ENCODE data around the gene LRP8. TPM values are rescaled to one million over a fixed set of nuclear protein-coding genes. Genes with fewer than 3 reads are reported as not detected.

The LRP8 gene
- total and polyA plus RNA-seq, 2 of the 13 experiments (the other 11 are each of a cell fraction or from before 2014, with no cell fraction given): 17.3 to 17.4 TPM

- TF ChIP-seq ZNF790 (CRISPR knock-in tag; IDR thresholded peaks at IDR 0.05; ENCODE audit: borderline replicate concordance) (no peak), NFKB2 (CRISPR knock-in tag; IDR thresholded peaks at IDR 0.05; ENCODE audit: borderline replicate concordance) (peak; percentile 60; the same call in 1 of the 2 replicates), PRMT3 (CRISPR knock-in tag; IDR thresholded peaks at IDR 0.05; ENCODE audit: borderline replicate concordance, low read depth) (0 out of 2 replicates have a peak, but pooled peaks have one; percentile 30), POGK (CRISPR knock-in tag; conservative IDR thresholded peaks at IDR 0.05) (no peak), ZNF652 (CRISPR knock-in tag; IDR thresholded peaks at IDR 0.05; ENCODE audit: borderline replicate concordance, low read depth) (no peak), KMT2B (CRISPR knock-in tag; IDR thresholded peaks at IDR 0.05) (0 out of 2 replicates have a peak, but pooled peaks have one; percentile 43), TAF1 (CRISPR knock-in tag; IDR thresholded peaks at IDR 0.05) (peak; percentile 74), SP2 (CRISPR knock-in tag; IDR thresholded peaks at IDR 0.05) (peak; percentile 68), E2F2 (CRISPR knock-in tag; IDR thresholded peaks at IDR 0.05; ENCODE audit: borderline replicate concordance) (0 out of 2 replicates have a peak, but pooled peaks have one; percentile 35), ZNF577 (CRISPR knock-in tag; IDR thresholded peaks at IDR 0.05; ENCODE audit: borderline replicate concordance, low read depth) (no peak), HNRNPLL (IDR thresholded peaks at IDR 0.05; ENCODE audit: low read depth, low read length, poor library complexity, severe bottlenecking) (peak; percentile 73), HOXA3 (CRISPR knock-in tag; IDR thresholded peaks at IDR 0.05) (no peak), ISL2 (CRISPR knock-in tag; IDR thresholded peaks at IDR 0.05) (peak; percentile 64; the same call in 1 of the 2 replicates), KLF12 (CRISPR knock-in tag; IDR thresholded peaks at IDR 0.05; ENCODE audit: borderline replicate concordance) (peak; percentile 76; the same call in 1 of the 2 replicates), ZSCAN12 (CRISPR knock-in tag; IDR thresholded peaks at IDR 0.05) (no peak), ZFY (CRISPR knock-in tag; IDR thresholded peaks at IDR 0.05) (peak; percentile 81), ZKSCAN8 (CRISPR knock-in tag; IDR thresholded peaks at IDR 0.05; ENCODE audit: borderline replicate concordance) (no peak; the same call in 1 of the 2 replicates), ZSCAN5A (CRISPR knock-in tag; IDR thresholded peaks at IDR 0.05; ENCODE audit: borderline replicate concordance) (no peak), RAD51 (IDR thresholded peaks at IDR 0.05; ENCODE audit: borderline replicate concordance) (peak; percentile 35; the same call in 1 of the 2 replicates), FOXC1 (CRISPR knock-in tag; IDR thresholded peaks at IDR 0.05; ENCODE audit: borderline replicate concordance) (no peak), EED (CRISPR knock-in tag; IDR thresholded peaks at IDR 0.05) (no peak), SNRNP70 (IDR thresholded peaks at IDR 0.05; ENCODE audit: low read depth, low read length) (no peak), ZNF558 (CRISPR knock-in tag; IDR thresholded peaks at IDR 0.05; ENCODE audit: borderline replicate concordance) (peak; percentile 79; the same call in 1 of the 2 replicates), ERF (CRISPR knock-in tag; IDR thresholded peaks at IDR 0.05) (no peak), ZC3H13 (CRISPR knock-in tag; IDR thresholded peaks at IDR 0.05) (no peak), TCF7 (IDR thresholded peaks at IDR 0.05; ENCODE audit: low read depth) (no peak), DMAP1 (CRISPR knock-in tag; IDR thresholded peaks at IDR 0.05) (peak; percentile 71; the same call in 1 of the 2 replicates), NFE2L1 (CRISPR knock-in tag; IDR thresholded peaks at IDR 0.05; ENCODE audit: borderline replicate concordance) (peak; percentile 96)
Observed at GRCh38 chr1:53326088-53326597, 1.7 kb downstream of the LRP8 start (continued).
